ENCODE results near the gene PLOD3. TPM values are rescaled to one million over a fixed set of nuclear protein-coding genes. Genes with fewer than 3 reads are reported as not detected.
A peak's percentile ranks its signal among the peaks of the same experiment; 100 is the strongest.

Gene PLOD3
- total and polyA plus RNA-seq, 9 of the 15 experiments (the other 6 are each of a cell fraction or from before 2014, with no cell fraction given), result 2.8 to 101 (median 30.9) TPM

DNA sequence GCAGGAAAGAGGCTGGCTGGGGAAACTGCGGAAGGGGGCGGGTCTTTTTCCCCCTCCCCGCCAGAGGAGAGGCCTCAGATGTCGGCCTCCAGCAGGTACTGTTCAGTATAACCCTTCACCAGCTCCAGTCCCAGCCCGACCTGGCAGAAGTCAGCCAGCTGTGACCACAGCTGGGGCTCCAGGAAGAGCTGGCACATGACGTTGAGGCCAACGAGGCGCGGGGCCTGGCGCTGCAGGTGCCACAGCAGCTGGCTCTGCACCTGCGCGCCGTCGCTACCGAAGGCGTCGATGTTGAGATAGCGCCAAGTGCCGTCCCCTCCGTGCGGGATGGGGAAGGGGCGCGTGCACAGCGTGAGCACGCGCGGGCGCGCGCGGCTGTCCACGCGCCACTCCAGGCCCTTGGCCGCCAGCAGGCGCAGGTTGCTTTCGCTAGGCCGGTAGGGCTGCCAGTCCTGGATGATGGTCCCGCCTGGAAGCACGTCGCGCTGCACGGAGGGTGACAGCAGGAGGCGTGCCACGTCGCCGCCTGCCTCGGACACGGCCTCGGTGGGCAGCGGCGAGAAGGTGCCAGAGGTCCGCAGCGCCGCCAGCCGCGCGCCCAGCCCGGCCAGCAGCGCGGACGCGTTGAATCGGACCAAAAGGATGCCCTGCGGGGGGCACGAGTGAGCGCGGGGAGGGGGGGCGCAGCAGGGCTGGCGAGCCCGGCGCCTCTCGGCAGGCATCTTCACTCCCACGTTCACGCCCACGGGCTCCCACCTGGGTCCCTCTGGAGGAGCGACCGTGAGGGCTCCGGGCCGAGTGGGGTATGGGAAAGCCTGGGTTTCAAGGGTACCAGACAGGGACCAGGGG lies 45.2 kb downstream of the PLOD3 start:
- TF ChIP-seq, protein P1, sequence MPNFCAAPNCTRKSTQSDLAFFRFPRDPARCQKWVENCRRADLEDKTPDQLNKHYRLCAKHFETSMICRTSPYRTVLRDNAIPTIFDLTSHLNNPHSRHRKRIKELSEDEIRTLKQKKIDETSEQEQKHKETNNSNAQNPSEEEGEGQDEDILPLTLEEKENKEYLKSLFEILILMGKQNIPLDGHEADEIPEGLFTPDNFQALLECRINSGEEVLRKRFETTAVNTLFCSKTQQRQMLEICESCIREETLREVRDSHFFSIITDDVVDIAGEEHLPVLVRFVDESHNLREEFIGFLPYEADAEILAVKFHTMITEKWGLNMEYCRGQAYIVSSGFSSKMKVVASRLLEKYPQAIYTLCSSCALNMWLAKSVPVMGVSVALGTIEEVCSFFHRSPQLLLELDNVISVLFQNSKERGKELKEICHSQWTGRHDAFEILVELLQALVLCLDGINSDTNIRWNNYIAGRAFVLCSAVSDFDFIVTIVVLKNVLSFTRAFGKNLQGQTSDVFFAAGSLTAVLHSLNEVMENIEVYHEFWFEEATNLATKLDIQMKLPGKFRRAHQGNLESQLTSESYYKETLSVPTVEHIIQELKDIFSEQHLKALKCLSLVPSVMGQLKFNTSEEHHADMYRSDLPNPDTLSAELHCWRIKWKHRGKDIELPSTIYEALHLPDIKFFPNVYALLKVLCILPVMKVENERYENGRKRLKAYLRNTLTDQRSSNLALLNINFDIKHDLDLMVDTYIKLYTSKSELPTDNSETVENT (CRISPR knock-in tag; IDR thresholded peaks at IDR 0.05), result 0 out of 2 replicates have a peak, but pooled peaks have one; percentile 27
- TF ChIP-seq, protein P2, sequence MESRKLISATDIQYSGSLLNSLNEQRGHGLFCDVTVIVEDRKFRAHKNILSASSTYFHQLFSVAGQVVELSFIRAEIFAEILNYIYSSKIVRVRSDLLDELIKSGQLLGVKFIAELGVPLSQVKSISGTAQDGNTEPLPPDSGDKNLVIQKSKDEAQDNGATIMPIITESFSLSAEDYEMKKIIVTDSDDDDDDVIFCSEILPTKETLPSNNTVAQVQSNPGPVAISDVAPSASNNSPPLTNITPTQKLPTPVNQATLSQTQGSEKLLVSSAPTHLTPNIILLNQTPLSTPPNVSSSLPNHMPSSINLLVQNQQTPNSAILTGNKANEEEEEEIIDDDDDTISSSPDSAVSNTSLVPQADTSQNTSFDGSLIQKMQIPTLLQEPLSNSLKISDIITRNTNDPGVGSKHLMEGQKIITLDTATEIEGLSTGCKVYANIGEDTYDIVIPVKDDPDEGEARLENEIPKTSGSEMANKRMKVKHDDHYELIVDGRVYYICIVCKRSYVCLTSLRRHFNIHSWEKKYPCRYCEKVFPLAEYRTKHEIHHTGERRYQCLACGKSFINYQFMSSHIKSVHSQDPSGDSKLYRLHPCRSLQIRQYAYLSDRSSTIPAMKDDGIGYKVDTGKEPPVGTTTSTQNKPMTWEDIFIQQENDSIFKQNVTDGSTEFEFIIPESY (CRISPR knock-in tag; IDR thresholded peaks at IDR 0.05), result peak; percentile 69
- TF ChIP-seq, protein P3, sequence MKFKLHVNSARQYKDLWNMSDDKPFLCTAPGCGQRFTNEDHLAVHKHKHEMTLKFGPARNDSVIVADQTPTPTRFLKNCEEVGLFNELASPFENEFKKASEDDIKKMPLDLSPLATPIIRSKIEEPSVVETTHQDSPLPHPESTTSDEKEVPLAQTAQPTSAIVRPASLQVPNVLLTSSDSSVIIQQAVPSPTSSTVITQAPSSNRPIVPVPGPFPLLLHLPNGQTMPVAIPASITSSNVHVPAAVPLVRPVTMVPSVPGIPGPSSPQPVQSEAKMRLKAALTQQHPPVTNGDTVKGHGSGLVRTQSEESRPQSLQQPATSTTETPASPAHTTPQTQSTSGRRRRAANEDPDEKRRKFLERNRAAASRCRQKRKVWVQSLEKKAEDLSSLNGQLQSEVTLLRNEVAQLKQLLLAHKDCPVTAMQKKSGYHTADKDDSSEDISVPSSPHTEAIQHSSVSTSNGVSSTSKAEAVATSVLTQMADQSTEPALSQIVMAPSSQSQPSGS (CRISPR knock-in tag; IDR thresholded peaks at IDR 0.05), result no peak
- no peak for TF ChIP-seq NBN (IDR thresholded peaks at IDR 0.05; ENCODE audit: low read depth)
- TF ChIP-seq XRCC3 (IDR thresholded peaks at IDR 0.05), result no peak
- 0 out of 2 replicates have a peak, but pooled peaks have one; percentile 13 for TF ChIP-seq SAFB (IDR thresholded peaks at IDR 0.05; ENCODE audit: borderline replicate concordance, low read depth, low read length)
- TF ChIP-seq, protein P4, sequence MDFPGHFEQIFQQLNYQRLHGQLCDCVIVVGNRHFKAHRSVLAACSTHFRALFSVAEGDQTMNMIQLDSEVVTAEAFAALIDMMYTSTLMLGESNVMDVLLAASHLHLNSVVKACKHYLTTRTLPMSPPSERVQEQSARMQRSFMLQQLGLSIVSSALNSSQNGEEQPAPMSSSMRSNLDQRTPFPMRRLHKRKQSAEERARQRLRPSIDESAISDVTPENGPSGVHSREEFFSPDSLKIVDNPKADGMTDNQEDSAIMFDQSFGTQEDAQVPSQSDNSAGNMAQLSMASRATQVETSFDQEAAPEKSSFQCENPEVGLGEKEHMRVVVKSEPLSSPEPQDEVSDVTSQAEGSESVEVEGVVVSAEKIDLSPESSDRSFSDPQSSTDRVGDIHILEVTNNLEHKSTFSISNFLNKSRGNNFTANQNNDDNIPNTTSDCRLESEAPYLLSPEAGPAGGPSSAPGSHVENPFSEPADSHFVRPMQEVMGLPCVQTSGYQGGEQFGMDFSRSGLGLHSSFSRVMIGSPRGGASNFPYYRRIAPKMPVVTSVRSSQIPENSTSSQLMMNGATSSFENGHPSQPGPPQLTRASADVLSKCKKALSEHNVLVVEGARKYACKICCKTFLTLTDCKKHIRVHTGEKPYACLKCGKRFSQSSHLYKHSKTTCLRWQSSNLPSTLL (IDR thresholded peaks at IDR 0.05), result no peak
- TF ChIP-seq EGR1 (conservative IDR thresholded peaks at IDR 0.05), result peak; percentile 35
- 0 out of 2 replicates have a peak, but pooled peaks have one; percentile 33 for TF ChIP-seq NR3C1 (CRISPR knock-in tag; IDR thresholded peaks at IDR 0.05)
- TF ChIP-seq, protein P5, sequence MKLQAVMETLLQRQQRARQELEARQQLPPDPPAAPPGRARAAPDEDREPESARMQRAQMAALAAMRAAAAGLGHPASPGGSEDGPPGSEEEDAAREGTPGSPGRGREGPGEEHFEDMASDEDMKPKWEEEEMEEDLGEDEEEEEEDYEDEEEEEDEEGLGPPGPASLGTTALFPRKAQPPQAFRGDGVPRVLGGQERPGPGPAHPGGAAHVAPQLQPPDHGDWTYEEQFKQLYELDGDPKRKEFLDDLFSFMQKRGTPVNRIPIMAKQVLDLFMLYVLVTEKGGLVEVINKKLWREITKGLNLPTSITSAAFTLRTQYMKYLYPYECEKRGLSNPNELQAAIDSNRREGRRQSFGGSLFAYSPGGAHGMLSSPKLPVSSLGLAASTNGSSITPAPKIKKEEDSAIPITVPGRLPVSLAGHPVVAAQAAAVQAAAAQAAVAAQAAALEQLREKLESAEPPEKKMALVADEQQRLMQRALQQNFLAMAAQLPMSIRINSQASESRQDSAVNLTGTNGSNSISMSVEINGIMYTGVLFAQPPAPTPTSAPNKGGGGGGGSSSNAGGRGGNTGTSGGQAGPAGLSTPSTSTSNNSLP (IDR thresholded peaks at IDR 0.05; ENCODE audit: borderline replicate concordance, low read depth, low read length), result no peak
- ATAC-seq, result no peak
- H3K4me1 ChIP-seq (replicated peaks in 1 of 2; ENCODE audit: control insufficient read depth in 2 of 2, insufficient read depth in 2 of 2, low read length in 2 of 2), result peaks cover 21 to 48% of the 10 kb centered on the region in 2 experiments
- no peak overlapping the region for H3K9ac ChIP-seq (ENCODE audit: insufficient read depth in 1 of 2, low read depth in 2 of 2, low read length in 2 of 2)
- 44% methylated on average over 66 of the region's 79 CpGs for WGBS (ENCODE audit: insufficient coverage, low coverage, missing lambda C conversion rate)
- no peaks in the 10 kb centered on the region for H3K9me3 ChIP-seq (replicated peaks; ENCODE audit: control insufficient read depth, insufficient read depth, low read depth, low read length)
- POLR2A ChIA-PET, result no interaction called here
- CTCF ChIA-PET (ENCODE audit: low intra/inter-chr PET ratio), result interaction anchor here (1.1 kb wide), 2 partner anchors 20 to 110 kb away, joined by 3 read pairs; no protein-coding TSS in a partner anchor
- DNase-seq (ENCODE audit: extremely low read depth in 1 of 4, low spot score in 3 of 4), result peak in 1 of 4 experiments; percentile 20
- H3K79me2 ChIP-seq (ENCODE audit: control insufficient read depth, insufficient read depth, low read length), result no peaks in the 10 kb centered on the region
- intact Hi-C loops (cut with micrococcal nuclease) (no loop called here), in situ Hi-C loops (cut with MboI) (no loop called here)
- peaks cover 30 to 37% of the 10 kb centered on the region in 2 experiments; a peak in 4 of 5 replicates for H3K27me3 ChIP-seq (ENCODE audit: control insufficient read depth in 2 of 2, insufficient read depth in 2 of 2, low read length in 2 of 2)
- no peaks in the 10 kb centered on the region for H3K36me3 ChIP-seq (ENCODE audit: control insufficient read depth, insufficient read depth, low read length)
- no peak overlapping the region for H2AFZ ChIP-seq (ENCODE audit: low read depth, low read length)
- no peak for FAIRE-seq
- no TSS peak for BruUV-seq (replicated peaks)
- peaks cover 14% of the 10 kb centered on the region for H4K20me1 ChIP-seq (replicated peaks; ENCODE audit: control insufficient read depth, insufficient read depth, low read length)
- H3K4me2 ChIP-seq (ENCODE audit: insufficient read depth, low read length), result no peak overlapping the region
- no peak overlapping the region for H3K4me3 ChIP-seq
- peaks cover 6% of the 10 kb centered on the region for H3K9me1 ChIP-seq (ENCODE audit: control insufficient read depth, insufficient read depth, low read length)
- no peak overlapping the region for H3K27ac ChIP-seq (ENCODE audit: extremely low read depth, low read depth, low read length)

Data from K562 (cell line).